Measurements from ENCODE around the gene CMKLR1. TPM values are rescaled to one million over a fixed set of nuclear protein-coding genes. Genes with fewer than 3 reads are reported as not detected.

CMKLR1 gene
- polyA plus RNA-seq, 1 of the 3 experiments (the other 2 are of a cell fraction): 0.15 TPM

DNA sequence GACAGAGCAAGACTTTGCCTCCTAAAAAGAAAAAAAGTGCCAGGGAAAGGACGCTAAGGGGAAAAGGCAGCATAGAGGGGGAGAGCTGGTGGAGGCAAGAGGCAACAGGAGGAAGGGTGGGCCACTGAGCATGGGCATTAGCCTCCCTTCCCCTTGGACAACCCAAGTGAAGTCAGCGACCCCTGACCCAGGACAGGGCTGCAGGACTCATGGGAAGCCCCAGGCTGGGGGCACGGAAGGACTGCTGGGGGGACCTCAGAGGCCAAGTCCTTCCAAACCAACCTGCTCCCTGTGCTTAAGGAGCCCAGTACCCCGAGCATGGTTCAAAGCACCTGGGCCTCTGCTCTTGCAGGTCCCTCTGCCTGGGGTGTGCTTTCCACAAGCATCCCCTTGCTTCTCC lies 27.5 kb downstream of the CMKLR1 start:
- Histone ChIP-seq H3K4me2 (no peak overlapping the region), H3K4me1 (ENCODE audit: control insufficient read depth in 1 of 2, insufficient read depth in 2 of 2, low read depth in 1 of 2, low read length in 1 of 2) (peaks cover 0 to 77% of the 10 kb centered on the region in 2 experiments; a peak in 2 of 4 replicates), H3K27me3 (ENCODE audit: insufficient read depth) (no peaks in the 10 kb centered on the region), H3K9me2 (no peaks in the 10 kb centered on the region), H3F3A (replicated peaks; ENCODE audit: insufficient read depth) (no peaks in the 10 kb centered on the region), H3K9ac (no peak overlapping the region), H3K4me3 (ENCODE audit: low read depth in 2 of 2, low read length in 1 of 2) (no peak overlapping the region), H4K20me1 (ENCODE audit: insufficient read depth) (no peaks in the 10 kb centered on the region), H3K79me2 (ENCODE audit: insufficient read depth) (no peaks in the 10 kb centered on the region), H3K27ac (ENCODE audit: low read depth in 2 of 2, low read length in 1 of 2) (peak overlapping the region in 1 of 2 experiments; percentile 97; a peak in 2 of 4 replicates), H3K9me3 (no peaks in the 10 kb centered on the region), H3K36me3 (replicated peaks in 1 of 2; ENCODE audit: control insufficient read depth in 1 of 2, insufficient read depth in 2 of 2, low read length in 1 of 2) (no peaks in the 10 kb centered on the region), H2AFZ (ENCODE audit: low read depth) (no peak overlapping the region)
- 25% methylated on average over 2 of the region's 4 CpGs for WGBS (ENCODE audit: low lambda C conversion rate)
- ChIA-PET POLR2A (no interaction called here), CTCF (interaction anchor here (1.0 to 4.4 kb wide), 3 partner anchors 61 to 146 kb away, joined by 3 to 23 read pairs (median 5); no protein-coding TSS in a partner anchor)
- no peak for DNase-seq
- TF ChIP-seq SIN3A (IDR thresholded peaks at IDR 0.05; ENCODE audit: borderline replicate concordance, low read depth, low read length) (no peak), YY1 (IDR thresholded peaks at IDR 0.05; ENCODE audit: low read depth) (no peak), FOXM1 (IDR thresholded peaks at IDR 0.05; ENCODE audit: low read depth) (no peak), GATA2 (CRISPR knock-in tag; IDR thresholded peaks at IDR 0.05) (no peak), RXRA (IDR thresholded peaks at IDR 0.05; ENCODE audit: borderline replicate concordance, low read depth) (no peak), NFIC (IDR thresholded peaks at IDR 0.05; ENCODE audit: borderline replicate concordance) (no peak), POLR2AphosphoS5 (IDR thresholded peaks at IDR 0.05; ENCODE audit: low read depth, low read length) (no peak), TAF1 (IDR thresholded peaks at IDR 0.05; ENCODE audit: borderline replicate concordance, low read depth, low read length) (no peak), FOSL2 (IDR thresholded peaks at IDR 0.05; ENCODE audit: borderline replicate concordance, low read depth) (no peak), ELF1 (IDR thresholded peaks at IDR 0.05) (no peak), MEF2A (IDR thresholded peaks at IDR 0.05; ENCODE audit: borderline replicate concordance, low read depth) (no peak), GABPA (IDR thresholded peaks at IDR 0.05; ENCODE audit: low read depth) (no peak)
- TF ChIP-seq, protein P1, sequence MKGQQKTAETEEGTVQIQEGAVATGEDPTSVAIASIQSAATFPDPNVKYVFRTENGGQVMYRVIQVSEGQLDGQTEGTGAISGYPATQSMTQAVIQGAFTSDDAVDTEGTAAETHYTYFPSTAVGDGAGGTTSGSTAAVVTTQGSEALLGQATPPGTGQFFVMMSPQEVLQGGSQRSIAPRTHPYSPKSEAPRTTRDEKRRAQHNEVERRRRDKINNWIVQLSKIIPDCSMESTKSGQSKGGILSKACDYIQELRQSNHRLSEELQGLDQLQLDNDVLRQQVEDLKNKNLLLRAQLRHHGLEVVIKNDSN (IDR thresholded peaks at IDR 0.05; ENCODE audit: borderline replicate concordance, low read depth): no peak
- TF ChIP-seq, protein P2, sequence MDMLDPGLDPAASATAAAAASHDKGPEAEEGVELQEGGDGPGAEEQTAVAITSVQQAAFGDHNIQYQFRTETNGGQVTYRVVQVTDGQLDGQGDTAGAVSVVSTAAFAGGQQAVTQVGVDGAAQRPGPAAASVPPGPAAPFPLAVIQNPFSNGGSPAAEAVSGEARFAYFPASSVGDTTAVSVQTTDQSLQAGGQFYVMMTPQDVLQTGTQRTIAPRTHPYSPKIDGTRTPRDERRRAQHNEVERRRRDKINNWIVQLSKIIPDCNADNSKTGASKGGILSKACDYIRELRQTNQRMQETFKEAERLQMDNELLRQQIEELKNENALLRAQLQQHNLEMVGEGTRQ (IDR thresholded peaks at IDR 0.05; ENCODE audit: borderline replicate concordance, low read depth, low read length): no peak
- TF ChIP-seq, protein P3, sequence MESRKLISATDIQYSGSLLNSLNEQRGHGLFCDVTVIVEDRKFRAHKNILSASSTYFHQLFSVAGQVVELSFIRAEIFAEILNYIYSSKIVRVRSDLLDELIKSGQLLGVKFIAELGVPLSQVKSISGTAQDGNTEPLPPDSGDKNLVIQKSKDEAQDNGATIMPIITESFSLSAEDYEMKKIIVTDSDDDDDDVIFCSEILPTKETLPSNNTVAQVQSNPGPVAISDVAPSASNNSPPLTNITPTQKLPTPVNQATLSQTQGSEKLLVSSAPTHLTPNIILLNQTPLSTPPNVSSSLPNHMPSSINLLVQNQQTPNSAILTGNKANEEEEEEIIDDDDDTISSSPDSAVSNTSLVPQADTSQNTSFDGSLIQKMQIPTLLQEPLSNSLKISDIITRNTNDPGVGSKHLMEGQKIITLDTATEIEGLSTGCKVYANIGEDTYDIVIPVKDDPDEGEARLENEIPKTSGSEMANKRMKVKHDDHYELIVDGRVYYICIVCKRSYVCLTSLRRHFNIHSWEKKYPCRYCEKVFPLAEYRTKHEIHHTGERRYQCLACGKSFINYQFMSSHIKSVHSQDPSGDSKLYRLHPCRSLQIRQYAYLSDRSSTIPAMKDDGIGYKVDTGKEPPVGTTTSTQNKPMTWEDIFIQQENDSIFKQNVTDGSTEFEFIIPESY (IDR thresholded peaks at IDR 0.05; ENCODE audit: borderline replicate concordance, low read depth): no peak

Data from SK-N-SH (cell line).